Ectodermal cell (in vitro differentiated cells): ENCODE data around the gene PDYN.

Experiments
- H3K27ac ChIP-seq: 2 replicates; pipeline ENCODE4 v1.7.0; 2013; ENCODE audit warnings: mild to moderate bottlenecking, low read depth, low read length; ENCODE audit not compliant: insufficient read depth, poor library complexity, severe bottlenecking
- H3K27me3 ChIP-seq: 2 replicates; pipeline ENCODE4 v1.7.0; 2013; ENCODE audit warnings: mild to moderate bottlenecking, low read length; ENCODE audit not compliant: insufficient read depth, control insufficient read depth, poor library complexity, severe bottlenecking
- H3K36me3 ChIP-seq: one replicate; pipeline ENCODE4 v1.7.0; 2013; ENCODE audit warnings: low read length; ENCODE audit not compliant: control insufficient read depth, insufficient read depth
- H3K4me1 ChIP-seq: one replicate; pipeline ENCODE4 v1.7.0; 2013; ENCODE audit warnings: low read length; ENCODE audit not compliant: control insufficient read depth, insufficient read depth
- H3K4me3 ChIP-seq: 2 replicates; pipeline ENCODE4 v1.7.0; 2013; ENCODE audit warnings: low read depth, low read length, control low read depth; ENCODE audit not compliant: insufficient read depth
- H3K9me3 ChIP-seq: 2 replicates; pipeline ENCODE4 v1.7.0; 2013; ENCODE audit warnings: mild to moderate bottlenecking, low read length, moderate library complexity; ENCODE audit not compliant: control insufficient read depth
- WGBS, 2 experiments: methylation state at CpG; one replicate each; pipeline ENCODE4 v1.1.7; 2013; ENCODE audit warnings: missing lambda C conversion rate in 2 of 2; 5-methylcytosine and 5-hydroxymethylcytosine counted together

The PDYN gene

GRCh38 chr20:1944345-1945091 is 49.3 kb downstream of the PDYN start:
- Histone ChIP-seq H3K4me1 (peaks cover 22% of the 10 kb centered on the region), H3K4me3 (no peak overlapping the region), H3K27ac (no peak overlapping the region), H3K36me3 (no peaks in the 10 kb centered on the region), H3K9me3 (no peaks in the 10 kb centered on the region), H3K27me3 (peaks cover 7% of the 10 kb centered on the region)
- 86 to 87% methylated on average over 6 of the region's 6 CpGs for WGBS, 2 experiments

GRCh38 chr20:1943275-1944002 is 50.4 kb downstream of the PDYN start:
- Histone ChIP-seq H3K4me3 (no peak overlapping the region), H3K27me3 (peaks cover 7% of the 10 kb centered on the region), H3K36me3 (no peaks in the 10 kb centered on the region), H3K4me1 (peaks cover 14% of the 10 kb centered on the region), H3K27ac (no peak overlapping the region), H3K9me3 (no peaks in the 10 kb centered on the region)
- WGBS, 2 experiments = 94 to 95% methylated on average over 8 of the region's 8 CpGs

GRCh38 chr20:1942486-1943274 is 51.2 kb downstream of the PDYN start:
- no peak overlapping the region for H3K4me3 ChIP-seq
- peaks cover 8% of the 10 kb centered on the region for H3K4me1 ChIP-seq
- H3K9me3 ChIP-seq = no peaks in the 10 kb centered on the region
- no peaks in the 10 kb centered on the region for H3K36me3 ChIP-seq
- no peak overlapping the region for H3K27ac ChIP-seq
- peaks cover 7% of the 10 kb centered on the region for H3K27me3 ChIP-seq
- WGBS, 2 experiments = 92 to 93% methylated on average over 13 of the region's 13 CpGs

DNA sequence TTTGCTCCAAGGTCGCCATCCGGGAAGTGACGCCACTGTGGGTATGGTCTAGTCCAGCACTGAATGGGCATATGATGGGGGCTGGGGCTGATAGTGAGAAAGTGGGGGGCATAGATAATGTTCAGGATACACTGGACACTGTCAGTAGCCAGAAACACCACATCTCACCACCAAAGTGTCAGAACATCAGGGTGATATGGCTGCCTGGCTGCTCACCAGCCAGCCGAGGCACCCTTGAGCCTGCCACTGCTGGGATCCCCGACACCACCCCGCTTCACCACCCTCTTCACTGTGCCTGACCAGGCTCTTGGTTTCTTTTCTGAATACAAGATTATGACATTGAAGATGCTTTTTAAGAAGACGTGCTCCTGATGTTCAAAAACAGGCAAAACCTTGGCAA is 51.8 kb downstream of the PDYN start:
- Histone ChIP-seq H3K9me3 (no peaks in the 10 kb centered on the region), H3K4me1 (peaks cover 4% of the 10 kb centered on the region), H3K27ac (no peak overlapping the region), H3K36me3 (no peaks in the 10 kb centered on the region), H3K27me3 (peaks cover 7% of the 10 kb centered on the region), H3K4me3 (no peak overlapping the region)
- 96% methylated on average over 7 of the region's 7 CpGs for WGBS, 2 experiments

DNA sequence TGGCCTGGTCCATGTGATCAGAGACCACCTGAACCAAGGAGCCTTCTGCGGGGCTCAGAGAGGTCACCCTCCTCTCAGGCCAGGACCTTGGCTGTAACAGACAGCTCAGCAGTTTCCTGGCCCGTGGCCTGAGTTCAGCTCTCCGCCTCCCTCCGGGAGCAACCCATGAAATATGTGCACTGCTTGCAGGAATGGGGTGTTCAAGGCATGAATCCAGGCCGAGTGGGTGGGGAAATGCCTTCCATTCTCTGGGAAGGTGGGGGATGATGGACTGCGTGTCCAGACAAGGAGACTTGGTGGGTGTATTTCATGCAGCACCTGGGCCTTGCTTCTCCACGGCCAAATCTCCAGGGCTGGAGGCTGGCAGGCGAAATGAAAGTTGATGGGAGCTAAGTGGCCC is 52.6 kb downstream of the PDYN start:
- Histone ChIP-seq H3K4me3 (no peak overlapping the region), H3K27ac (no peak overlapping the region), H3K27me3 (peaks cover 6% of the 10 kb centered on the region), H3K36me3 (no peaks in the 10 kb centered on the region), H3K9me3 (no peaks in the 10 kb centered on the region), H3K4me1 (peaks cover 4% of the 10 kb centered on the region)
- WGBS, 2 experiments = 89 to 92% methylated on average over 8 of the region's 8 CpGs

DNA sequence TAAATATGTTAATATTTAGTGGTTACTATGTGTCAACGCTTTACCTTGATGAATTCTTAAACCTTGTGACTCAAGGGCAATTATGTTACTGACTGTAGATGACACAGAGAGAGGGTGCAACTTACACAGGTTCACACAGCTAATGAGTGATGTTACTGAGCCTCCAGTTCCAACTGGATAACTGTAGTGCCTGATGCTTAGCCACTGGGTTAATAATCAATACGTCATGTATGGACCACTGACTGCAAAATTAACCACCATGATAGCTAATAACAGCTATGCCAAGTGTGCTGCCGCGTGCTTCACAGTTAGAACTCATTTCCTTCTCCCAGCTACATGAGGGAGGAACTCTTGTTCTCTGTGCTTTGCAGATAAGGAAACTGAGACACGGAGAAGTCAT is 53.3 kb downstream of the PDYN start:
- Histone ChIP-seq H3K9me3 (no peaks in the 10 kb centered on the region), H3K4me3 (no peak overlapping the region), H3K27ac (no peak overlapping the region), H3K27me3 (no peaks in the 10 kb centered on the region), H3K4me1 (no peaks in the 10 kb centered on the region), H3K36me3 (no peaks in the 10 kb centered on the region)
- 92 to 95% methylated on average over 5 of the region's 5 CpGs for WGBS, 2 experiments

DNA sequence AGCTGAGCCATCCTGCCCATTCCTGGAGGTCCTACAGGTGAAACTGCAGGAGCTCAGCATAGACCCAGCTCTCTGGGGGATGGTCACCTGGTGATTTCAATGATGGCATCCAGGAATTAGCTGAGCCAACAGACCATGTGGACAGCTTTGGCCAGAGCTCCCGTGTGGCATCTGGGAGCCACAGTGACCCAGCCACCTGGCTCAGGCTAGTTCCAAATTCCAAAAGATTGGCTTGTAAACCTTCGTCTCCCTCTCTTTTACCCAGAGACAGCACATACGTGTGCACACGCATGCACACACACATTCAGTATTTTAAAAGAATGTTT is 54.6 kb downstream of the PDYN start:
- 91% methylated on average over 4 of the region's 4 CpGs for WGBS, 2 experiments
- Histone ChIP-seq H3K36me3 (no peaks in the 10 kb centered on the region), H3K4me1 (no peaks in the 10 kb centered on the region), H3K9me3 (no peaks in the 10 kb centered on the region), H3K27ac (no peak overlapping the region), H3K27me3 (no peaks in the 10 kb centered on the region), H3K4me3 (no peak overlapping the region)

DNA sequence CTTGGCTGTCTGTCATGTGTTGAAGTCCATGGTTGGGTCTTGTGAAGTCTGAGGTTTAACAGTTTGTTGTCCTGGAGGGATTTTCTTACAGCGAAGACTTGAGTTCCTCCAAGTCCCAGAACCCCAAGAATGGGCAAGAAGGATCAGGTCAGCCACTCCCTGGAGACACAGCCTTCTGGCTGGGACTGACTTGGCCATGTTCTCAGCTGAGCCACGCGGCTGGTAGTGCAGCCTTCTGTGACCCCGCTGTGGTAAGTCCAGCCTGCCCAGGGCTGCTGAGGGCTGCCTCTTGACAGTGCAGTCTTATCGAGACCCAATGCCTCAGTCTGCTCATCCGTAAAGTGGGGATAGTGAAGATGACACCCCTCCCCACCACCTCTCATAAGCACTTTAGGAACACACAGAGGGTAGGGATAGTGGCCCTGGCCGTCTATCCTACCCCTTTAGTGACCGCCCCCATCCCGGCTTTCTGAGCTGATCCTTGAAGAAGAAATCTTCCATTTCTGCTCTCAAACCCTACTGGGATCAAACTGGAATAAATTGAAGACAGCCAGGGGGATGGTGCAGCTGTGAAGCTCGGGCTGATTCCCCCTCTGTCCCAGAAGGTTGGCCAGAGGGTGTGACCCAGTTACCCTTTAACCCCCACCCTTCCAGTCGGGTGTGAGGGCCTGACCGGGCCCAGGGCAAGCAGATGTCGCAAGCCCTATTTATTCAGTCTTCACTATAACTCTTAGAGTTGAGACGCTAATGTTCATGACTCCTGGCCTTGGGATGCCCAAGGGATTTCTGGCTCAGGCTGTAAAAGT is 55.2 kb downstream of the PDYN start:
- no peak overlapping the region for H3K4me3 ChIP-seq
- WGBS, 2 experiments = 94 to 95% methylated on average over 14 of the region's 14 CpGs
- H3K36me3 ChIP-seq = no peaks in the 10 kb centered on the region

DNA sequence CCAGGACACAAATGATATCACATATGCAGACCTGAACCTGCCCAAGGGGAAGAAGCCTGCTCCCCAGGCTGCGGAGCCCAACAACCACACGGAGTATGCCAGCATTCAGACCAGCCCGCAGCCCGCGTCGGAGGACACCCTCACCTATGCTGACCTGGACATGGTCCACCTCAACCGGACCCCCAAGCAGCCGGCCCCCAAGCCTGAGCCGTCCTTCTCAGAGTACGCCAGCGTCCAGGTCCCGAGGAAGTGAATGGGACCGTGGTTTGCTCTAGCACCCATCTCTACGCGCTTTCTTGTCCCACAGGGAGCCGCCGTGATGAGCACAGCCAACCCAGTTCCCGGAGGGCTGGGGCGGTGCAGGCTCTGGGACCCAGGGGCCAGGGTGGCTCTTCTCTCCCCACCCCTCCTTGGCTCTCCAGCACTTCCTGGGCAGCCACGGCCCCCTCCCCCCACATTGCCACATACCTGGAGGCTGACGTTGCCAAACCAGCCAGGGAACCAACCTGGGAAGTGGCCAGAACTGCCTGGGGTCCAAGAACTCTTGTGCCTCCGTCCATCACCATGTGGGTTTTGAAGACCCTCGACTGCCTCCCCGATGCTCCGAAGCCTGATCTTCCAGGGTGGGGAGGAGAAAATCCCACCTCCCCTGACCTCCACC is 56.4 kb downstream of the PDYN start:
- no peak overlapping the region for H3K27ac ChIP-seq
- no peaks in the 10 kb centered on the region for H3K36me3 ChIP-seq
- H3K4me3 ChIP-seq = no peak overlapping the region
- H3K4me1 ChIP-seq = no peaks in the 10 kb centered on the region
- no peaks in the 10 kb centered on the region for H3K9me3 ChIP-seq
- 95 to 96% methylated on average over 23 to 25 of the region's 25 CpGs for WGBS, 2 experiments
- no peaks in the 10 kb centered on the region for H3K27me3 ChIP-seq

More for the DNA sequence above, 55.2 kb downstream of the PDYN start:
- Histone ChIP-seq H3K9me3 (no peaks in the 10 kb centered on the region), H3K27me3 (no peaks in the 10 kb centered on the region), H3K4me1 (no peaks in the 10 kb centered on the region), H3K27ac (no peak overlapping the region)
